H1 (cell line): ENCODE data around the gene COPG1. TPM values are rescaled to one million over a fixed set of nuclear protein-coding genes. Genes with fewer than 3 reads are reported as not detected.
A peak's percentile ranks its signal among the peaks of the same experiment; 100 is the strongest.

Experiments
- CTCF ChIA-PET: fragments of 300-600 bp; sonication (Branson Sonifier 250); formaldehyde crosslinking; loops from one replicate; lab custom pipeline; 2021; ENCODE audit not compliant: partially characterized antibody; lab: Charles Lee
- POLR2A ChIA-PET: fragments of 300-600 bp; sonication (Branson Sonifier 250); formaldehyde crosslinking; loops from one replicate; lab custom pipeline; 2021; ENCODE audit warnings: inconsistent platforms; ENCODE audit not compliant: partially characterized antibody; lab: Charles Lee
- DNase-seq, 2 experiments: peaks; one replicate each; pipeline versions ENCODE4 v3.0.0 to v3.0.0-alpha.2; 2010 to 2022; ENCODE audit warnings: low spot score in 2 of 2, low read depth in 1 of 2, mixed read lengths in 1 of 2
- FAIRE-seq: peaks from 2 replicates; lab custom pipeline; 2011; peaks lifted over from hg19 to GRCh38; lab: Jason Lieb, UNC
- H2AFZ ChIP-seq: 2 replicates; pipeline ENCODE4 v1.8.1; 2012; ENCODE audit warnings: low read length, inconsistent platforms
- H2AK5ac ChIP-seq: 2 replicates; pipeline ENCODE4 v1.6.1; 2013; ENCODE audit warnings: low read depth, low read length
- H2BK120ac ChIP-seq: replicated peaks from 2 replicates; pipeline ENCODE3; 2013; ENCODE audit warnings: low read depth, low read length, inconsistent platforms
- H2BK12ac ChIP-seq: 2 replicates; pipeline ENCODE4 v1.6.1; 2013; ENCODE audit warnings: low read depth, low read length
- H2BK15ac ChIP-seq: 2 replicates; pipeline ENCODE4 v1.6.1; 2013; ENCODE audit warnings: low read length
- H2BK20ac ChIP-seq: 2 replicates; pipeline ENCODE4 v1.6.1; 2013; ENCODE audit warnings: low read length
- H2BK5ac ChIP-seq: 2 replicates; pipeline ENCODE4 v1.6.1; 2013; ENCODE audit warnings: low read depth, low read length
- H3K14ac ChIP-seq: 2 replicates; pipeline ENCODE4 v1.6.1; 2013; ENCODE audit warnings: inconsistent platforms; ENCODE audit not compliant: insufficient read length
- H3K18ac ChIP-seq: 2 replicates; pipeline ENCODE4 v1.6.1; 2013; ENCODE audit warnings: low read length; ENCODE audit errors: extremely low read depth
- H3K23ac ChIP-seq: 2 replicates; pipeline ENCODE4 v1.6.1; 2013; ENCODE audit warnings: inconsistent platforms; ENCODE audit not compliant: insufficient read length
- H3K23me2 ChIP-seq: 2 replicates; pipeline ENCODE4 v1.6.1; 2013; ENCODE audit warnings: low read depth, low read length
- H3K27ac ChIP-seq: 2 replicates; pipeline ENCODE4 v1.6.1; 2011; ENCODE audit warnings: low read depth, low read length, inconsistent platforms
- H3K27me3 ChIP-seq, 4 experiments: replicated peaks in 1 of 4; 1 replicate in 1 of 4; 2 replicates in 3 of 4; pipeline versions ENCODE4 v1.6.1 to v1.8.1; 2011 to 2013; ENCODE audit warnings: low read length in 3 of 4, mild to moderate bottlenecking in 3 of 4, inconsistent platforms in 2 of 4, mixed read lengths in 2 of 4, moderate library complexity in 1 of 4; ENCODE audit not compliant: control insufficient read depth in 3 of 4, insufficient read depth in 3 of 4; ENCODE audit errors: extremely low read depth in 1 of 4
- H3K36me3 ChIP-seq, 4 experiments: 2 replicates each; pipeline versions ENCODE4 v1.6.1 to v1.8.1; 2011 to 2013; ENCODE audit warnings: mild to moderate bottlenecking in 4 of 4, low read length in 3 of 4, moderate library complexity in 2 of 4, control low read depth in 1 of 4, inconsistent platforms in 1 of 4; ENCODE audit not compliant: insufficient read depth in 4 of 4, control insufficient read depth in 2 of 4
- H3K4ac ChIP-seq: replicated peaks from 2 replicates; pipeline ENCODE3; 2013; ENCODE audit warnings: low read length, low read depth, mixed read lengths, inconsistent platforms; ENCODE audit not compliant: insufficient read length
- H3K4me1 ChIP-seq, 4 experiments: replicated peaks in 1 of 4; 1 replicate in 1 of 4; 2 replicates in 3 of 4; pipeline versions ENCODE4 v1.6.1 to v1.8.1; 2011 to 2013; ENCODE audit warnings: low read length in 3 of 4, inconsistent platforms in 2 of 4, mixed read lengths in 1 of 4; ENCODE audit not compliant: insufficient read depth in 4 of 4, control insufficient read depth in 3 of 4
- H3K4me2 ChIP-seq, 2 experiments: 2 replicates each; pipeline versions ENCODE4 v1.6.1 to v1.8.1; 2011 to 2013; ENCODE audit warnings: low read depth in 2 of 2, low read length in 2 of 2, control low read depth in 1 of 2, inconsistent platforms in 1 of 2, mild to moderate bottlenecking in 1 of 2; ENCODE audit not compliant: insufficient read depth in 1 of 2
- H3K4me3 ChIP-seq, 4 experiments: fragments of 200-600, 300-600 bp in 1 of 4; sonication (generic), shearing (Covaris generic), sonication (Bioruptor Twin) in 1 of 4; 2 replicates each; pipeline versions ENCODE4 v1.5.1 to v1.8.1; 2011 to 2016; ENCODE audit warnings: low read length in 4 of 4, low read depth in 3 of 4, control low read depth in 2 of 4, inconsistent platforms in 2 of 4, mild to moderate bottlenecking in 2 of 4, mixed read lengths in 1 of 4, moderate library complexity in 1 of 4; ENCODE audit not compliant: insufficient read depth in 2 of 4; ENCODE audit errors: extremely low read depth in 1 of 4
- H3K56ac ChIP-seq: replicated peaks from 2 replicates; pipeline ENCODE3; 2013; ENCODE audit warnings: low read depth, mild to moderate bottlenecking, mixed read lengths, low read length, inconsistent platforms; ENCODE audit not compliant: insufficient read length
- H3K79me1 ChIP-seq: 2 replicates; pipeline ENCODE4 v1.6.1; 2013; ENCODE audit warnings: low read depth, low read length, control low read depth
- H3K79me2 ChIP-seq, 2 experiments: 2 replicates each; pipeline versions ENCODE4 v1.6.1 to v1.8.1; 2012 to 2013; ENCODE audit warnings: low read length in 2 of 2, mild to moderate bottlenecking in 2 of 2, inconsistent platforms in 1 of 2; ENCODE audit not compliant: insufficient read depth in 2 of 2, control insufficient read depth in 1 of 2
- H3K9ac ChIP-seq, 4 experiments: replicated peaks in 1 of 4; 1 replicate in 1 of 4; 2 replicates in 3 of 4; pipeline versions ENCODE4 v1.6.1 to v1.8.1; 2011 to 2013; ENCODE audit warnings: low read depth in 3 of 4, low read length in 3 of 4, control low read depth in 2 of 4, mild to moderate bottlenecking in 2 of 4, moderate library complexity in 2 of 4, inconsistent platforms in 1 of 4; ENCODE audit errors: extremely low read depth in 1 of 4
- H3K9me3 ChIP-seq, 2 experiments: 2 replicates each; pipeline versions ENCODE4 v1.6.1 to v1.8.1; 2012 to 2013; ENCODE audit warnings: mild to moderate bottlenecking in 2 of 2, moderate library complexity in 2 of 2, control low read depth in 1 of 2, inconsistent platforms in 1 of 2, low read depth in 1 of 2, low read length in 1 of 2, mixed read lengths in 1 of 2; ENCODE audit not compliant: insufficient read depth in 2 of 2
- H4K20me1 ChIP-seq, 2 experiments: replicated peaks in 1 of 2; 2 replicates each; pipeline versions ENCODE3 to v1.8.1; 2011 to 2013; ENCODE audit warnings: inconsistent platforms in 2 of 2, low read length in 2 of 2, mild to moderate bottlenecking in 1 of 2; ENCODE audit not compliant: insufficient read depth in 2 of 2, control insufficient read depth in 1 of 2
- H4K5ac ChIP-seq: 2 replicates; pipeline ENCODE4 v1.6.1; 2013; ENCODE audit warnings: low read length, low read depth, mixed read lengths, inconsistent platforms; ENCODE audit not compliant: insufficient read length
- H4K8ac ChIP-seq: 2 replicates; pipeline ENCODE4 v1.8.0; 2013; ENCODE audit warnings: mild to moderate bottlenecking, moderate library complexity, low read length, inconsistent platforms; ENCODE audit not compliant: insufficient read depth; ENCODE audit errors: extremely low read depth
- H4K91ac ChIP-seq: replicated peaks from 2 replicates; pipeline ENCODE3; 2013; ENCODE audit warnings: low read length, mixed read lengths, inconsistent platforms; ENCODE audit not compliant: insufficient read length
- CBX5 ChIP-seq: fragments of 300-800, 300-1000 bp; sonication (generic); IDR thresholded peaks from 2 replicates; pipeline ENCODE4 v1.7.1; 2016; ENCODE audit warnings: antibody characterized with exemption, low read length, low read depth
- CTCF ChIP-seq, 3 experiments: IDR thresholded peaks; 1 replicate in 2 of 3; 2 replicates in 1 of 3; pipeline versions ENCODE4 v1.5.1 to v1.6.1; 2011; ENCODE audit warnings: low read length in 3 of 3, mild to moderate bottlenecking in 3 of 3, inconsistent platforms in 2 of 3, low read depth in 1 of 3, moderate library complexity in 1 of 3; ENCODE audit not compliant: insufficient read depth in 1 of 3; ENCODE audit errors: control extremely low read depth in 1 of 3
- HDAC2 ChIP-seq, 2 experiments: fragments of 300-600 bp in 1 of 2; sonication (generic) in 1 of 2; IDR thresholded peaks; 2 replicates each; pipeline ENCODE4 v1.6.1; 2011 to 2012; ENCODE audit warnings: low read depth in 2 of 2, low read length in 2 of 2, mild to moderate bottlenecking in 2 of 2, moderate library complexity in 2 of 2, borderline replicate concordance in 1 of 2, inconsistent platforms in 1 of 2
- MAFK ChIP-seq: IDR thresholded peaks from 2 replicates; pipeline ENCODE4 v1.6.1; 2012; ENCODE audit warnings: low read depth, mild to moderate bottlenecking, improper control_type of control experiment, low read length
- WGBS, 2 experiments: shearing (Covaris generic) in 1 of 2; methylation state at CpG; one replicate each; pipeline versions ENCODE4 v1.1.6 to v1.1.7; 2013 to 2015; ENCODE audit warnings: low lambda C conversion rate in 2 of 2, mixed read lengths in 2 of 2, inconsistent platforms in 1 of 2, low coverage in 1 of 2, missing lambda C conversion rate in 1 of 2; ENCODE audit not compliant: insufficient replicate concordance in 2 of 2, insufficient coverage in 1 of 2, insufficient read length in 1 of 2; ENCODE audit errors: extremely low coverage in 1 of 2, missing lambda C conversion rate in 1 of 2; 5-methylcytosine and 5-hydroxymethylcytosine counted together
- polyA plus RNA-seq, 7 experiments: library from polyadenylated mRNA; depleted of rRNA in 3 of 7; stranded (reverse) in 5 of 7; unstranded in 2 of 7; fragments of >200 nt in 5 of 7; fragments of 200-250 nt in 2 of 7; gene quantifications; 1 replicate in 5 of 7; 2 replicates in 1 of 7; 4 replicates in 1 of 7; pipeline versions ENCODE4 v1.2.1 to v1.2.3, GENCODE V29; 2011 to 2013; ENCODE audit warnings: missing spikeins in 2 of 7, mixed read lengths in 2 of 7
- total RNA-seq: library from RNA; stranded (reverse); fragmentation: NEBNext Ultra II Directional; extraction: Animal tissue kit (Norgen Biotek cat#: 25700); gene quantifications from 2 replicates; pipeline ENCODE4 v1.2.1, GENCODE V29; 2021

Gene COPG1
- total and polyA plus RNA-seq, 2 of the 8 experiments (the other 6 are each of a cell fraction or from before 2014, with no cell fraction given), result 52.7 to 106 TPM

GRCh38 chr3:129228891-129229585, 20.4 kb upstream of the COPG1 start:
- Histone ChIP-seq H3K9ac (no peak overlapping the region), H3K4me2 (peak overlapping the region; percentile 21 to 24; a peak in 3 of 4 replicates), H2BK15ac (peak overlapping the region; percentile 99)

More at GRCh38 chr3:129228891-129229585, 20.4 kb upstream of the COPG1 start:
- Histone ChIP-seq H2BK12ac (peak overlapping the region; percentile 99), H3K23ac (no peak overlapping the region), H3K56ac (peak overlapping the region; percentile 36)
- TF ChIP-seq HDAC2 (IDR thresholded peaks at IDR 0.05; ENCODE audit: borderline replicate concordance in 1 of 2, low read depth in 2 of 2, low read length in 2 of 2) (0 out of 4 replicates have a peak, but pooled peaks of 1 of the 2 experiments have one; percentile 13), CTCF (IDR thresholded peaks at IDR 0.05; ENCODE audit: control extremely low read depth in 1 of 3, insufficient read depth in 1 of 3, low read depth in 1 of 3, low read length in 3 of 3) (peak in 1 of 3 experiments; percentile 10; a peak in 1 of 4 replicates), CBX5 (no peak), MAFK (peak; percentile 14; the same call in 1 of the 2 replicates)
- TF ChIP-seq, all 59 proteins: peak for 3
- H3K27ac ChIP-seq, result peak overlapping the region; percentile 24; the same call in 1 of the 2 replicates
- no peak overlapping the region for H3K14ac ChIP-seq
- H3K4me3 ChIP-seq, result no peak overlapping the region
- peak overlapping the region; percentile 76 for H2BK120ac ChIP-seq
- DNase-seq, result peak in 1 of 2 experiments; percentile 62
- H3K18ac ChIP-seq, result peak overlapping the region; percentile 71
- H3K9me3 ChIP-seq, result no peaks in the 10 kb centered on the region
- peaks cover 3 to 12% (median 7%) of the 10 kb centered on the region in 4 experiments for H3K4me1 ChIP-seq
- WGBS, 2 experiments, result 81% methylated on average over 10 of the region's 11 CpGs; no CpG with 5 or more reads in 1 of the 2 experiments
- FAIRE-seq, result no peak
- H4K91ac ChIP-seq, result peak overlapping the region; percentile 78
- no peaks in the 10 kb centered on the region for H3K79me1 ChIP-seq
- peak overlapping the region; percentile 76 for H3K4ac ChIP-seq
- H2BK20ac ChIP-seq, result peak overlapping the region; percentile 94
- CTCF ChIA-PET, result interaction anchor here (0.5 to 1.7 kb wide), 6 partner anchors 8 to 259 kb away, joined by 3 to 11 read pairs (median 4); partner anchors contain the start of gene COPG1
- POLR2A ChIA-PET, result interaction anchor here (1.2 to 4.7 kb wide), 9 partner anchors 11 to 170 kb away, joined by 3 to 31 read pairs (median 5); partner anchors contain the start of gene CNBP
- no peaks in the 10 kb centered on the region for H4K20me1 ChIP-seq
- H4K5ac ChIP-seq, result no peak overlapping the region
- H2BK5ac ChIP-seq, result peak overlapping the region; percentile 99
- H3K27me3 ChIP-seq, result no peaks in the 10 kb centered on the region; a peak in 1 of 7 replicates
- H3K36me3 ChIP-seq, result no peaks in the 10 kb centered on the region
- peak overlapping the region; percentile 89 for H2AK5ac ChIP-seq
- H3K79me2 ChIP-seq, result no peaks in the 10 kb centered on the region
- H4K8ac ChIP-seq, result peak overlapping the region; percentile 89
- H3K23me2 ChIP-seq, result no peaks in the 10 kb centered on the region
- peak overlapping the region; percentile 81 for H2AFZ ChIP-seq
